ENCODE measurements around the gene TMC2.

- TF ChIP-seq EP300 (IDR thresholded peaks at IDR 0.05; ENCODE audit: borderline replicate concordance in 1 of 2, low read depth in 1 of 2, low read length in 1 of 2) = no peak
- TF ChIP-seq JUND (IDR thresholded peaks at IDR 0.05) = no peak
- no peak for TF ChIP-seq CTCF (IDR thresholded peaks at IDR 0.05)
- no peak for TF ChIP-seq CHD2 (IDR thresholded peaks at IDR 0.05; ENCODE audit: low read length, partially characterized antibody)
- no peak for TF ChIP-seq TAF1 (IDR thresholded peaks at IDR 0.05; ENCODE audit: borderline replicate concordance, low read depth, low read length)
- no peak for TF ChIP-seq MEF2A (IDR thresholded peaks at IDR 0.05; ENCODE audit: borderline replicate concordance, low read depth)
- TF ChIP-seq FOXM1 (IDR thresholded peaks at IDR 0.05; ENCODE audit: low read depth) = no peak
- TF ChIP-seq MAX (IDR thresholded peaks at IDR 0.05; ENCODE audit: low read depth) = no peak
- TF ChIP-seq SIN3A (IDR thresholded peaks at IDR 0.05; ENCODE audit: borderline replicate concordance, low read depth, low read length) = no peak
- TF ChIP-seq NRF1 (IDR thresholded peaks at IDR 0.05; ENCODE audit: low read depth, low read length) = no peak
- TF ChIP-seq POLR2AphosphoS5 (IDR thresholded peaks at IDR 0.05; ENCODE audit: low read depth, low read length) = no peak
These were observed 123.2 kb downstream of the TMC2 start for GRCh38 chr20:2659547-2659946.
